Stimulated activated CD8-positive, alpha-beta memory T cell treated with anti-CD3 and anti-CD28 coated beads, Interleukin-12 subunit alpha, Interleukin-12 subunit beta, amount 100 ng/mL, for 4 hours (primary cell): ENCODE measurements around the gene RGS6.

Source experiments
- DNase-seq: peaks from one replicate; pipeline ENCODE4 v3.0.0-alpha.2; 2020; ENCODE audit warnings: low read depth

RGS6 gene

DNA sequence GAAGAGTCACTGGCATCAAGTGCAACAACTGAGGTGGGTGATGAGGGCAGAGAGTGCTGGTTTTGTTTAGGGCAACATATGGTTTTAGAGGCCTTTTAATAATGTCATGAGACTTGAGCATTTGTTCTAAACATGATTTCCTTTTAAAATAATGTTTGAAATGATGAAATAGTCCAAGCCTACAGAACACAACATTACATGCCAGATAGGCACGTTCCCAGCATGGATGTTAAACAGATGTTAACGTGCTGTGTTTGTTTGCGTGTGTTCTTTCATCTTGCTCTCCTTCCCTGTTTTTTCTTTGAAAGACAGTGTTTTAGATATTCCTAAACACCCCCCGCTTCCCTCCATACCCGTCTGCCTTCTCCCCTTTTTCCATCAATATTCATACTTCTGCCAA is 82.3 kb downstream of the RGS6 start:
- DNase-seq = no peak

DNA sequence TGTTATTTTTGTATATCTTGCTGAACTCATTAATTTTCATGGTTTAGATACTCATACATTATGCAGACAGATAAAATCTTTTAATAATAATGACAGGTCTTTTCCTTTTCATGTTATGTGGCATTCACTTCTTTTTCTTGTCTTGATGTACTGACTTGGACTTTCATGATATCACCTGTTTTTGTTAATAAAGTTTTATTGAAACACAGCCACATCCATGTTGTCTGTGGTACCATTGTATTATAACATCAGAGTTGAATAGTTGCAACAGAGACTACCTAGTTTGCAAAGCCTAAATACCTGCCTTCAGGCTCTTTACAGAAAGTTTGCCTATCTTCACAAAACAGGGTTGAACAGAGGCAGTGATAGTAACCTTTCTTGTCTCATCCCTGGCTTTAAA is 85.1 kb downstream of the RGS6 start:
- no peak for DNase-seq

DNA sequence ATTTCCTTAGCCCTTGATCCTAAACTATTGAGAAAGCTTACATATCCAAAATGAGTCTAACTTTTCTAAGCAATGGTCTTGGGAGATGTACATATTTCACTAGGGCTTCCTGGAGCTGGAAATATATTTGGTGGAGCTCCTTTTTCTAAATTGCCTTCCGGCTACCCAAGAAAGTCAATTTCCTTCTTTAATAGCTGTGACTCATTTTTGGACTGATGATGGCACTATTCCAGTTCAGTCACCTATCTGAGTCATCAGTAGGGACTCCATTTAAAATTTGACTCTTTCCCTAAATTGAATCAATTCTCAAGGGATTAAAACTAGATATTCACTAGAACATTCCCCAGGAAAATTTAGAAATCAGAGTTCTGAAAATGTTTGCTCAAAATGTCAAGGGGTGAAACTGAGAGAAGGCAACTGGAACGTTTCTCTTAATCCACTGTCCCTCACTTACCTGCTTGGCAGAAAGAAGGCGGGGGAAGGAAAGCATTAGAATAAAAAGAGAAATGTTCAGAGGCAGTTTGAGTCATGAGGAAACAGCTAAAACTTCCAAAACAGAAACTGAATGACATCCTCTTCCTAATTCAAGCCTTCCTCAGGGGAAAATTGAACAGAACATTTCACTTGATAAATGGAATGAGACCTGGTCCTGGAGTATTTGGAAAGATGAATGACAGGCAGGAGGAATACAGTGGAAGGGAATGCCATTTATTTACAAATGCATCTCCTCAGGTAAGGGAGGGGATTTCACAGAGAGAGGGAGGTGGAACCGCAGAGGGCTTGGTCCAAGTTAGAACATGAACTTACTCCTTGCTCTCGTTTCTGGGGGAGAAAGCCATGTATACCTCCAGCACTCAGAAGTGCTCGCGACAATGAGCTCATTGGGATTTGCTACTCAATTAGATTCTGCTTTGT is 91.2 kb downstream of the RGS6 start:
- no peak for DNase-seq

DNA sequence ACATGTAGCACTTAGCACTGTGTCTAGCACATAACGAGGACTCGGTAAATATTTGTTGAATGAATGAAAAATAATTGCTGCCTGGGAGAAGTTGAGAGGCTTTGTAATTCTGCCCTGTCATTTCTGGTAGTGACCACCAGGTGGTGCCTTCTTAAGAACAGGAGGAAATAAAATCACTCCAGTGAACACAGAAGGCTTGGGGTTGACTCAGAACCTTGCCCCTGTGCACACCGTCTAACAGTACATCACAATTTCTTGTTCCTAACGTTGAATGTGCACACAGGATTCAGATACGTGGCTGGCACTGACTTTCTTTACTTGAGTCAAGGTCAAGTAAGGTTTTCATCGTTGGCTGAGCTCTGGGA is 91.8 kb downstream of the RGS6 start:
- DNase-seq = no peak

GRCh38 chr14:72024504-72024903 is 92.3 kb downstream of the RGS6 start:
- no peak for DNase-seq

GRCh38 chr14:72026536-72026935 is 94.3 kb downstream of the RGS6 start:
- no peak for DNase-seq

- no peak for DNase-seq
Observed at GRCh38 chr14:72027061-72027460, 94.8 kb downstream of the RGS6 start.

- DNase-seq = no peak
Observed at GRCh38 chr14:72033365-72033764, 101.1 kb downstream of the RGS6 start.

GRCh38 chr14:72040528-72040927 is 108.3 kb downstream of the RGS6 start:
- no peak for DNase-seq

DNA sequence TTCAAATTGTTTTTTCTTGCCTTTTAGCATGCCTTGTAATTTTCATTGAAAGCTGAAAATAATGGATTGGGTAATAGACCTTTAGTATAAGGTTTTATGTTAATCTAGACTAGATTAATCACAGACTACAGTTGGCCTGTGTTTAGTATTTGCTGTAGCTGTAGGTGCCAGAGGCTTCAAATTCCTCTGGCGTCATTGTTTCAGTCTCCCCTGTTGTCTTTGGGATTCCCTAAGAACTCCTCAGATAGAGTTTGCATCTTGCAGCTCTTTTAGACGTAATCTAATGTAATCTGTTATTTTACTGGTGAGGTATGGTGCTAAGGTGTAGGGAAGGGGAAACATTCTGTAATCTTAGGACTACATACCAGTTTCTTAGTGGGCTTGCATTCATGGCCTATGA is 113.0 kb downstream of the RGS6 start:
- no peak for DNase-seq

- DNase-seq = no peak
Observed at GRCh38 chr14:72045885-72046284, 113.7 kb downstream of the RGS6 start.

- no peak for DNase-seq
Observed at GRCh38 chr14:72049462-72049861, 117.2 kb downstream of the RGS6 start.

- DNase-seq = no peak
Observed at GRCh38 chr14:72052356-72052755, 120.1 kb downstream of the RGS6 start.

DNA sequence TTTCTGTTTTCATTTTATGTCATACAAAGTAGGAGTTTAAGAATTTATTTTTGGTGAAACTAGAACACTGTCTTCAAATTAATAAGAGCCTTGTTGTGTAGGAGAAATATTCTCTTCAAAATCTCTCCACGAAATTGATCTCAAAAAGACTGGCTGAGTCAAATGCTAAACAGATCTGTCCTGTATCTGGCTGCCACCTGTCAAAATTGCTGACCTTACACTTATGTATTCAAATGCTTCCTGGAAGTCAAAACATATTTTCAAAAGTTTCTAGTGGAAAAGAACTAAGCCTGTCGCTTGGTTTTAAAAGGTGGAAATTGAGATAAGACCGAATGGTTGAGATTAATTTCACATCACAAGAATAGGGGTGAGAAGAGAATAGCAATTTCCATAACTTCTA is 121.4 kb downstream of the RGS6 start:
- DNase-seq = no peak

DNA sequence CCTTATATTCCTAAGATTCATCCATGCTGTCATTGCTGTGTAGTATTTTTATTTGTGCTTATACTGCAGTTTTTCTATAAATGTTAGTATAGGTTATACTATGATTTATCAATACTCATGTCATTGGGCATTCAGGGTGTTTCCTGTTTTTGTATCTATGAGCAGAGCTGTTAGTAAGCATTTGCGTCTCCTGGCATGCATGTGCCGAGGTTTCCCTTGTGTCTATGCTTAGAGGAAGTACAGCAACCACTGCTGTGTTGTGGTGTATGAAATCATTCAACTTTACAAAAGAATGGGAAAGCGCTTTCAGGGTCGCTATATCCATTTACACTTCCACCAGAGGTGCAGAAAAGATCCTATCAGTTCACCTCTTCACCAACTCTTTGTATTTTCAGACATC is 122.7 kb downstream of the RGS6 start:
- DNase-seq = no peak

- no peak for DNase-seq
Observed at GRCh38 chr14:72057701-72058285, 125.6 kb downstream of the RGS6 start.

DNA sequence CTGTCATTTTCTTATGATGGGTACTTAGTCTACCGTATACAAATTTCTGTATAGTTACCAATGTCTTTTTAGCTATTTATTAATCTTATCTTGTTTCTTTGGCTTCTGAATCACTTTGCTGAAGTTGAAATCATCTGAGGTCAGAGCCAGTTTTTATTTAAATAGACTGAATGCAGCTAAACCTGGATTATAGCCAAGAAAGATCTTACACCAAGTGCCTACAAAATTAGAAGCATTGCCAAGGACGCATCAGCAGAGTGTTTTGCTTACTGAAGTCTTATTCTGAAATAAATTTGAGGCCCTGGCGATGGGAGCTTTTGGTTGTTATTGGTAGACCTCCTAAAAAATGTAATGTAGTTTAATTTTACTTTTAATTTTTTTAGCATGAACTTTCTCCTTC is 128.2 kb downstream of the RGS6 start:
- DNase-seq = no peak

DNA sequence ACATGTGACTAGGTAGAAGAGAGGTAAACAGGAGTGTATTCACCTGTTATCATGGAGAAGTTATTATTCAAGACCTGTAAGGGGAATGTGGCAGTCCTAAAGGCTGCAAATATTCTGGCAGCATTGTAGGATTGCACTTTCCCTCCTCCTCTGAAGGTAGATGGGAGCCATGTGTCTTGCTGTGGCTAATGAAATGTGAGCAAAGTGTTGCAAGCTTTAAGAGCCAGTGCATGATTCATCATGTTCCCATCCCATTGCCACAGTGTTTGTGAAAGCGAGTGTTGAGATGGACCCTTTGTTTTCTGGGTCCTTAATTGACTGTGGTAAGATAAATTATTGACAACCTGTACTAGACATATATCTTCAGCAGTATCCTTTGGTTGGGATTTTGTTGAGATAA is 128.7 kb downstream of the RGS6 start:
- DNase-seq = no peak

DNA sequence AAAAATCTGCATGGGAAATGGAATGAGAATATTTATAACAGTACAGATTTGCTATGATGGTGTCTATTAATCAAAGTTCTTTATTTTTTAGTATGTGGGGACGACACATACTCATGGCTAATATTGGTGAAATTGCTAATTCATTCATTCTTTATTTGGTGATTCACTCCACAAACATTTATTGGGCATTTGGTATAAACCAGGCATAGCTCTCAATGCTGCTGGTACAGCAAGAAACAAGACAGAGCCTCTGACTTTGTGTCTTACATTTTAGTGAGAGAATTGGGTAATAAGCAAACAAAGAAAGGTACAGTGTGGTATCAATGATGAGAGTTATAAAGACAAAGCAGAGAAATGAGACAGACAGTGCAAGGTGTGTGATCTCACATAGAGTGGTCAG is 129.5 kb downstream of the RGS6 start:
- DNase-seq = no peak

GRCh38 chr14:72063761-72064282 is 131.6 kb downstream of the RGS6 start:
- no peak for DNase-seq

GRCh38 chr14:72064501-72064900 is 132.3 kb downstream of the RGS6 start:
- no peak for DNase-seq

- no peak for DNase-seq
Observed at GRCh38 chr14:72070458-72070857, 138.2 kb downstream of the RGS6 start.

GRCh38 chr14:72075649-72076334 is 143.6 kb downstream of the RGS6 start:
- DNase-seq = no peak
